Activated gamma-delta T cell (primary cell): ENCODE measurements around the gene C20orf202.
"Not testable (repeated sequence)": the region's sequence is repeated elsewhere in the genome, so short reads cannot be mapped to it uniquely, and the experiment has no call there.

ENCODE experiments used
- DNase-seq: peaks from one replicate; lab custom pipeline; 2025; lab: John Stamatoyannopoulos, UW

Gene C20orf202

GRCh38 chr20:1247689-1248088 lies 44.4 kb downstream of the C20orf202 start:
- DNase-seq, result no peak

- DNase-seq, result not testable (repeated sequence)
Measured at GRCh38 chr20:1250282-1250681, 47.0 kb downstream of the C20orf202 start.

- DNase-seq, result no peak
Measured at GRCh38 chr20:1252416-1252815, 49.2 kb downstream of the C20orf202 start.

GRCh38 chr20:1254254-1254653 lies 51.0 kb downstream of the C20orf202 start:
- DNase-seq, result no peak

GRCh38 chr20:1255675-1256074 lies 52.4 kb downstream of the C20orf202 start:
- DNase-seq, result no peak
